GM23248 (cell line): ENCODE measurements around the gene SMIM22.

Source experiments
- EZH2 ChIP-seq: fragments of 200-600 bp; sonication (generic); IDR thresholded peaks from 2 replicates; pipeline ENCODE4 v1.6.1; 2018; ENCODE audit warnings: antibody characterized with exemption, mild to moderate bottlenecking; ENCODE audit not compliant: insufficient read depth, poor library complexity, severe bottlenecking
- EZH2phosphoT487 ChIP-seq: fragments of 200-600 bp; sonication (generic); IDR thresholded peaks from 2 replicates; pipeline ENCODE4 v1.6.1; 2018; ENCODE audit warnings: antibody characterized with exemption, moderate library complexity, mild to moderate bottlenecking, low read depth; ENCODE audit not compliant: insufficient read depth

- no peak for TF ChIP-seq EZH2phosphoT487
- no peak for TF ChIP-seq EZH2
These were observed 46.3 kb upstream of the SMIM22 start for GRCh38 chr16:4748682-4749411.
